GM12878 (cell line): ENCODE results near the gene NSUN5. TPM values are rescaled to one million over a fixed set of nuclear protein-coding genes. Genes with fewer than 3 reads are reported as not detected.
"Not testable (repeated sequence)": the region's sequence is repeated elsewhere in the genome, so short reads cannot be mapped to it uniquely, and the experiment has no call there.

ENCODE experiments used
- ATAC-seq: fragments of 200-7000 bp; cut with Tn5 transposase; 3 replicates; pipeline ENCODE4 v1.9.1; 2020; ENCODE audit warnings: mild to moderate bottlenecking, moderate library complexity
- BruUV-seq: library from RNA; stranded (reverse); fragments of 400-500 nt; replicated peaks from 2 replicates; lab custom pipeline; 2021; lab: Mats Ljungman, UMichigan
- CTCF ChIA-PET: fragments of 300-600 bp; sonication (Branson Sonifier 250); formaldehyde crosslinking; extraction: SDS; loops from one replicate; lab custom pipeline; 2021; ENCODE audit warnings: inconsistent platforms; lab: Yijun Ruan, JAX
- POLR2A ChIA-PET: fragments of 350-600 bp; formaldehyde crosslinking; extraction: SDS; loops from one replicate; lab custom pipeline; 2021; ENCODE audit warnings: inconsistent platforms; lab: Charles Lee
- RAD21 ChIA-PET: fragments of 300-600 bp; sonication (Branson Sonifier 250); formaldehyde crosslinking; loops from one replicate; lab custom pipeline; 2023; ENCODE audit warnings: antibody characterized with exemption; ENCODE audit not compliant: unreplicated experiment; lab: Charles Lee
- SMC1A ChIA-PET: fragments of 300-600 bp; sonication (Branson Sonifier 250); formaldehyde crosslinking; loops from one replicate; lab custom pipeline; 2023; ENCODE audit not compliant: unreplicated experiment, uncharacterized antibody; lab: Charles Lee
- DNase-seq: peaks from one replicate; pipeline ENCODE4 v3.0.0-alpha.2; 2011; ENCODE audit warnings: low read depth, low spot score
- FAIRE-seq: peaks from 3 replicates; lab custom pipeline; 2011; peaks lifted over from hg19 to GRCh38; lab: Jason Lieb, UNC
- H2AFZ ChIP-seq: 2 replicates; pipeline ENCODE4 v1.6.0; 2011; ENCODE audit warnings: low read depth, low read length, control low read depth; ENCODE audit not compliant: control insufficient read depth
- H3K27ac ChIP-seq: 2 replicates; pipeline ENCODE4 v1.5.1; 2011; ENCODE audit warnings: control low read depth; ENCODE audit not compliant: control insufficient read depth, insufficient read depth
- H3K27me3 ChIP-seq, 2 experiments: replicated peaks in 1 of 2; 2 replicates each; pipeline versions ENCODE4 v1.6.0 to v1.6.1; 2011; ENCODE audit warnings: low read length in 1 of 2; ENCODE audit not compliant: control insufficient read depth in 2 of 2, insufficient read depth in 2 of 2
- H3K36me3 ChIP-seq, 2 experiments: 2 replicates each; pipeline ENCODE4 v1.5.1; 2011; ENCODE audit warnings: low read length in 1 of 2; ENCODE audit not compliant: control insufficient read depth in 2 of 2, insufficient read depth in 2 of 2
- H3K4me1 ChIP-seq: 2 replicates; pipeline ENCODE4 v1.6.1; 2011; ENCODE audit warnings: mild to moderate bottlenecking, low read length, moderate library complexity, mixed read lengths; ENCODE audit not compliant: control insufficient read depth, insufficient read depth
- H3K4me2 ChIP-seq: 2 replicates; pipeline ENCODE4 v1.6.0; 2011; ENCODE audit warnings: control low read depth; ENCODE audit not compliant: control insufficient read depth, insufficient read depth
- H3K4me3 ChIP-seq: fragments of 200-600 bp; sonication (generic); 2 replicates; pipeline ENCODE4 v1.5.1; 2016
- H3K79me2 ChIP-seq: 2 replicates; pipeline ENCODE4 v1.6.0; 2011; ENCODE audit warnings: low read length; ENCODE audit not compliant: control insufficient read depth, insufficient read depth
- H3K9ac ChIP-seq: 2 replicates; pipeline ENCODE4 v1.8.0; 2011; ENCODE audit warnings: low read length, control low read depth, mixed read lengths; ENCODE audit not compliant: control insufficient read depth, insufficient read depth
- H3K9me3 ChIP-seq: replicated peaks from 3 replicates; pipeline ENCODE4 v1.5.1; 2011; ENCODE audit warnings: mild to moderate bottlenecking, low read length; ENCODE audit not compliant: control insufficient read depth, insufficient read depth
- H4K20me1 ChIP-seq: 2 replicates; pipeline ENCODE4 v1.6.0; 2011; ENCODE audit not compliant: control insufficient read depth, insufficient read depth
- CBX5 ChIP-seq: sonication (generic); IDR thresholded peaks from 2 replicates; pipeline ENCODE4 v1.6.1; 2016; ENCODE audit warnings: low read depth, moderate library complexity, mild to moderate bottlenecking, inconsistent platforms
- ETV6 ChIP-seq, 2 experiments: fragments of 450-650 bp in 1 of 2; IDR thresholded peaks in 1 of 2; conservative IDR thresholded peaks in 1 of 2; 2 replicates each; pipeline ENCODE4 v1.6.1; 2014; ENCODE audit warnings: antibody characterized with exemption in 1 of 2, borderline replicate concordance in 1 of 2, low read depth in 1 of 2, mild to moderate bottlenecking in 1 of 2, moderate library complexity in 1 of 2
- HDAC2 ChIP-seq: fragments of 200-600 bp; sonication (generic); IDR thresholded peaks from 2 replicates; pipeline ENCODE4 v1.6.1; 2017
- NFYA ChIP-seq: IDR thresholded peaks from 2 replicates; pipeline ENCODE4 v1.6.1; 2011; ENCODE audit warnings: low read depth, mild to moderate bottlenecking, low read length, improper control_type of control experiment, borderline replicate concordance
- NR2C2 ChIP-seq: IDR thresholded peaks from 2 replicates; pipeline ENCODE4 v1.6.1; 2011; ENCODE audit warnings: borderline replicate concordance, low read depth; ENCODE audit not compliant: control insufficient read depth, insufficient read length
- POLR2AphosphoS5 ChIP-seq: IDR thresholded peaks from 2 replicates; pipeline ENCODE4 v1.6.1; 2011; ENCODE audit warnings: mild to moderate bottlenecking, low read length, inconsistent platforms
- STAT1 ChIP-seq: fragments of 450-650 bp; conservative IDR thresholded peaks from 2 replicates; pipeline ENCODE4 v1.6.1; 2014; ENCODE audit warnings: antibody characterized with exemption, mild to moderate bottlenecking
- TCF3 ChIP-seq: IDR thresholded peaks from 2 replicates; pipeline ENCODE4 v1.6.1; 2012; ENCODE audit warnings: low read depth, mild to moderate bottlenecking, low read length, borderline replicate concordance; ENCODE audit not compliant: insufficient read depth
- WGBS: methylation state at CpG from one replicate; pipeline ENCODE4 v1.1.6; 2016; ENCODE audit warnings: low lambda C conversion rate; ENCODE audit not compliant: insufficient replicate concordance, insufficient coverage; ENCODE audit errors: missing lambda C conversion rate; 5-methylcytosine and 5-hydroxymethylcytosine counted together
- in situ Hi-C: fragments of 300-500 bp; cut with MboI; formaldehyde crosslinking; loops from 9 replicates; pipeline ENCODE4 v1.14.3; 2018; ENCODE audit warnings: mixed read lengths
- intact Hi-C: fragments of 100-400 bp; cut with micrococcal nuclease; formaldehyde crosslinking; loops from one replicate; pipeline ENCODE4 v1.14.2; 2022; ENCODE audit not compliant: unreplicated experiment
- polyA plus RNA-seq, 11 experiments: library from polyadenylated mRNA; depleted of rRNA in 4 of 11; unstranded in 6 of 11; stranded (reverse) in 5 of 11; fragments of >200 nt; fragmentation: Nextera tagmentation in 4 of 11; fragmentation: Illumina TruSeq in 1 of 11; extraction: Ambion mirVana in 4 of 11; extraction: Trizol in 1 of 11; gene quantifications; 1 replicate in 1 of 11; 2 replicates in 10 of 11; pipeline versions ENCODE4 v1.2.1 to v1.2.3, GENCODE V29; 2011 to 2016; ENCODE audit warnings: inconsistent platforms in 2 of 11, missing spikeins in 2 of 11, low read depth in 1 of 11
- total RNA-seq, 4 experiments: library from RNA; depleted of rRNA in 3 of 4; stranded (reverse); fragments of >200 nt in 3 of 4; fragmentation: Illumina TruSeq in 1 of 4; extraction: Trizol in 1 of 4; gene quantifications; 2 replicates each; pipeline versions ENCODE4 v1.2.1 to v1.2.3, GENCODE V29; 2013 to 2021

Gene NSUN5
- total and polyA plus RNA-seq, 10 of the 15 experiments (the other 5 are each of a cell fraction or from before 2014, with no cell fraction given) = 2.0 to 63.4 (median 38.2) TPM

DNA sequence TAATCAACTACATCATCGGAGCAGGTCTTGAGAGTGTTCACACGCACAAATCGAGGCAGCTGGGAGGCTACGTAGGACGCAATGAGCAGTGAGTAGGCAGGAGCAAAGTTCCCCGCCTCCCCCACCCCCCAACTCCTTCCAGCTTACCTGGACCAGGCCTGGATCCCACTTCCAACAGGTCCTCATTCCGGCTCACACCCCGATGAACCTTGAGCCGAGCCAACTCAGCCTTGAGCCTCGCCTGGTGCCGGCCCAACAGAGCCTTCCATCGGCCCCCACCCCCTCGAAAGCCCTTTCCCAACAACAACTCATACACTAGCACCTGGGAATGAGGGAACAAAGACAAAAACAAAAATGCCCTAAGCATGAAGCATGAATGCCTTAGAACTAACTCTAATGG is 1.2 kb downstream of the NSUN5 start:
- H3K27ac ChIP-seq = no peak overlapping the region
- RAD21 ChIA-PET = no interaction called here
- POLR2A ChIA-PET = no interaction called here

DNA sequence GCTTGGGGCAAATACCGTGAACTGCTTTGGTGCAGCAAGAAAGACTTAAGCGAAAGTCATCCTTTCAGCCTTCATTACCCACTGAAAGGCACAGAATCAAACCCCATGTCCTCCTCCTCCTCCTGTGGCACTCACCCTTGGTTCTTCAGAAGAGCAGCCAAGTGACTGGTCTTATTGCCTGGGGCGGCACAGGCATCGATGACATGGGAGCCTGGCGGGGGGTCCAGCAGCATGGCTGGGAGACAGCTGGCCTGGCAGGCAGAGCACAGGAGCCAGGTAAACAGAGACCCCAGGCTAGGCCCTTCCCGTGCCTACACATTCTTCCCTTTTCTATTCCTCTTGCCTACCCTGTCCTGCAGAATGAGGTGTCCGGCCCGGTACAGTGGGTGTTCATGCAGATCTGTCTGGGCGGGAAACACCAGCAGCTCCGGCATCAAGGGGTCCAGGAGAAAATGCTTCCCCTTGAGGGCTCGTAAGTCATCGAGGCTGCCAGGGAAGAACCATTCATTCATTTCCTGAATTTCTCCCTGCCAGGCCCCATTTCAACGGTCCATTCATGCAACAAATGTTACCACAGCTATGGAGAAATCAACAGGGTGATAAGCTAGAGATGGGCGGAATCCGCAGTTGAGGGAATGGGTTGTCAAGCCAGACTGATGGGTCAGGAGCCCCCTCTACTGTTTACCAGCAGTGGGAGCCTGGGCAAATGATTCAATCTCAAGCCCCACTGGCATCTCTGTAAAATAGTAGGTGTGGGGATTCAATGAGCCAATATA is 3.8 kb downstream of the NSUN5 start:
- ATAC-seq, H3K4me1 ChIP-seq, H2AFZ ChIP-seq, in situ Hi-C loops, H3K4me3 ChIP-seq, FAIRE-seq, POLR2A ChIA-PET, RAD21 ChIA-PET, H3K36me3 ChIP-seq, H4K20me1 ChIP-seq, intact Hi-C loops, H3K9ac ChIP-seq, BruUV-seq, H3K27ac ChIP-seq, H3K9me3 ChIP-seq, DNase-seq, H3K27me3 ChIP-seq, H3K4me2 ChIP-seq, SMC1A ChIA-PET: not testable (repeated sequence)
- CTCF ChIA-PET = interaction anchor here (1.3 kb wide), 1 partner anchor 147 kb away, joined by 4 read pairs; no protein-coding TSS in a partner anchor
- peaks cover 21% of the 10 kb centered on the region for H3K79me2 ChIP-seq
- WGBS = 99% methylated on average over 11 of the region's 15 CpGs

More for the DNA sequence above, 1.2 kb downstream of the NSUN5 start:
- no peak for FAIRE-seq
- H3K4me3 ChIP-seq = peak overlapping the region; percentile 91
- H3K9ac ChIP-seq = peak overlapping the region; percentile 70; the same call in 1 of the 2 replicates
- no peak for ATAC-seq
- TF ChIP-seq TCF3 = no peak
- no peak for TF ChIP-seq ETV6 (conservative IDR thresholded peaks at IDR 0.05 in 1 of 2, IDR thresholded peaks at IDR 0.05 in 1 of 2; ENCODE audit: borderline replicate concordance in 1 of 2, low read depth in 1 of 2)
- no peak for TF ChIP-seq NFYA
- no peak for TF ChIP-seq STAT1
- TF ChIP-seq NR2C2 = no peak
- TF ChIP-seq POLR2AphosphoS5 = no peak
- TF ChIP-seq CBX5 = no peak
- no peak for TF ChIP-seq HDAC2
- peak overlapping the region; percentile 87 for H3K4me2 ChIP-seq
- no peaks in the 10 kb centered on the region for H4K20me1 ChIP-seq
- 97% methylated on average over 13 of the region's 13 CpGs for WGBS
- H3K9me3 ChIP-seq = no peaks in the 10 kb centered on the region
- no TSS peak for BruUV-seq
- SMC1A ChIA-PET = no interaction called here
- DNase-seq = no peak
- in situ Hi-C loops (no loop called here), intact Hi-C loops (no loop called here)
- H3K36me3 ChIP-seq = peaks cover 9 to 10% of the 10 kb centered on the region in 2 experiments; a peak in 3 of 4 replicates
- no peaks in the 10 kb centered on the region for H3K27me3 ChIP-seq
- H3K79me2 ChIP-seq = peaks cover 21% of the 10 kb centered on the region
- CTCF ChIA-PET = interaction anchor here (1.8 to 1.9 kb wide), 2 partner anchors 17 to 144 kb away, joined by 4 to 5 read pairs; no protein-coding TSS in a partner anchor
- H3K4me1 ChIP-seq = no peaks in the 10 kb centered on the region; the same call in 1 of the 2 replicates
- H2AFZ ChIP-seq = no peak overlapping the region
